Choroid plexus epithelial cell (primary cell): ENCODE data around the gene SLC26A2.
"Not testable (repeated sequence)": the region's sequence is repeated elsewhere in the genome, so short reads cannot be mapped to it uniquely, and the experiment has no call there.

Source experiments
- DNase-seq: peaks from one replicate; pipeline ENCODE4 v3.0.0-alpha.2; 2010; ENCODE audit warnings: low read depth
- H3K4me3 ChIP-seq: 2 replicates; pipeline ENCODE4 v1.5.1; 2011; ENCODE audit warnings: low read depth, mild to moderate bottlenecking, control low read depth, low read length, moderate library complexity
- TF ChIP-seq, protein P1 (sequence below): conservative IDR thresholded peaks from 2 replicates; pipeline ENCODE4 v1.5.1; 2011; ENCODE audit warnings: low read depth, mild to moderate bottlenecking, control low read depth, inconsistent platforms, low read length, moderate library complexity

Gene SLC26A2

GRCh38 chr5:149942199-149942598, 18.4 kb upstream of the SLC26A2 start:
- TF ChIP-seq, protein P1, sequence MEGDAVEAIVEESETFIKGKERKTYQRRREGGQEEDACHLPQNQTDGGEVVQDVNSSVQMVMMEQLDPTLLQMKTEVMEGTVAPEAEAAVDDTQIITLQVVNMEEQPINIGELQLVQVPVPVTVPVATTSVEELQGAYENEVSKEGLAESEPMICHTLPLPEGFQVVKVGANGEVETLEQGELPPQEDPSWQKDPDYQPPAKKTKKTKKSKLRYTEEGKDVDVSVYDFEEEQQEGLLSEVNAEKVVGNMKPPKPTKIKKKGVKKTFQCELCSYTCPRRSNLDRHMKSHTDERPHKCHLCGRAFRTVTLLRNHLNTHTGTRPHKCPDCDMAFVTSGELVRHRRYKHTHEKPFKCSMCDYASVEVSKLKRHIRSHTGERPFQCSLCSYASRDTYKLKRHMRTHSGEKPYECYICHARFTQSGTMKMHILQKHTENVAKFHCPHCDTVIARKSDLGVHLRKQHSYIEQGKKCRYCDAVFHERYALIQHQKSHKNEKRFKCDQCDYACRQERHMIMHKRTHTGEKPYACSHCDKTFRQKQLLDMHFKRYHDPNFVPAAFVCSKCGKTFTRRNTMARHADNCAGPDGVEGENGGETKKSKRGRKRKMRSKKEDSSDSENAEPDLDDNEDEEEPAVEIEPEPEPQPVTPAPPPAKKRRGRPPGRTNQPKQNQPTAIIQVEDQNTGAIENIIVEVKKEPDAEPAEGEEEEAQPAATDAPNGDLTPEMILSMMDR = no peak
- H3K4me3 ChIP-seq = no peak overlapping the region
- DNase-seq = no peak

- not testable (repeated sequence) for H3K4me3 ChIP-seq, DNase-seq
These were observed 17.8 kb upstream of the SLC26A2 start for GRCh38 chr5:149942741-149943169.

GRCh38 chr5:149943177-149943949, 17.2 kb upstream of the SLC26A2 start:
- not testable (repeated sequence) for DNase-seq, H3K4me3 ChIP-seq

- H3K4me3 ChIP-seq = no peak within 1 kb of the TSS
- DNase-seq = no peak
- TF ChIP-seq, protein P1 = no peak
These were observed 15.9 kb upstream of the SLC26A2 start, which contains the start of gene PDE6A for GRCh38 chr5:149944666-149945065. PDE6A (minus strand) TSS chr5:149944793; CDS start chr5:149944673, 120 bp downstream.

DNA sequence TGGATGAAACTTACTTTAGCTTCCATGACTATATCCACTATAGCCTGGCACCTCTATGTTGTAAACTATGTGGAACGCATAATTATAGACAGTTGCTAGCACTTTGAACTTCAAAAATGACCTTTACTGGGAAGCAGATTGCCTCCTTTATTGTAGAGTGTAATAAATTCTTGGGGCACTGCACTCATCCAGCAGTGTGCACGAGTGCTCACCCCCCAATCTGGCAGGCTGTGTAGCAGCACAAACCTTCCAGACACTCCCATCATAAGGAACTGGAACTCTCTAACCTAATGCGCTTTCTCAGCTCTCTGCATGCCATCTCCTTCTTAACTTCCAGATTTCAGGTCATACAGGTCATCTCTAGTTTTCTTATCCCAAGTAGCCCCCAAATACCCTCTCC, 14.4 kb upstream of the SLC26A2 start:
- DNase-seq = no peak
- H3K4me3 ChIP-seq = no peak overlapping the region
- TF ChIP-seq, protein P1 = no peak

DNA sequence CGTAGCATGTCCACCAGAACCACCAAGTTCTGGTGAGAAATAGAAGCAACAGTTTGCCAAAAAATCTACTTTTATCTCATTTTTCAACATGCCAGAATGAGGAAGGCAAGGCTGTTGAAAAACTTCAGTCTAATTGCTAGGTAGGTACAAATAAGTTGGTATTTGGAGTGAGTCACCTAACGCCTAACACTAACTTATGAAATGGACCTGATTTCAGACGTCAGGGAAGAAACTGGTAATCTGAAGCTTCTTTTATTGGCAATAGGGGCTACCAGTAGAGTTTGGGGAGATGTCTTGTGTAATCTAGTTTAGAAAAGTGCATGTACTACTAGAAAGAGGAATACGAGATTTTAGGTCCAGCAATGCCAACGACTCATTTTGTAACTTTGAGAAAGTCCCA, 11.6 kb upstream of the SLC26A2 start:
- TF ChIP-seq, protein P1 = no peak
- H3K4me3 ChIP-seq = no peak overlapping the region
- no peak for DNase-seq

DNA sequence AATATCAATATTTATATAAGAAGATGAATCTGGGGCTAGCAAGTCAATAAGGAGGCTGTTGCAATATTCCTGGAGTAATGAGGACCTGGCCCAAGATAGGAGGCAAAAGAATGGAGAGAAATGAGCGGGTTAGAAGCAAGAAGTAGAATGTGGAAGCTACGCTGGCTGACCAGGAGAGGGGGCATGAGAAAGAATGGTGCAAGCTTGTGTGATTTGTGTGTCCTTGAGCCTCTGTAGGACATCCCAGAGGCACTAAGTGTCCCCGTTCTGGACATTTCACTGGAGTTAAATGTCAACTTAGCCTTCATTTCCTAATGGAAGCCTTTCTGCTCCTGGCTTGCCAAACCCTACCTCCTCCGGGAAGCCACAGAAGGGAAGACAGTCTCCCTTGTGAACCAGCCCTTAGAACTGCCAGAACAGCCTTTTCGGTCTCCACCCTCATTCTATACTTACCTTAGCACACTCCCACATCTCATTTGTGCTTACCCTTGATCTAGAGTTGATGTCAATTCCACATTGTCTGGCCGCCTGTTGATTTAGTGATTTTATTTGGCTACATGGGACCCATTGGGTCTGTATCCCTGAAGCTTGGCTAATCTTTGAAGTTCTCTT, 9.3 kb upstream of the SLC26A2 start:
- TF ChIP-seq, protein P1 = peak; percentile 25
- H3K4me3 ChIP-seq = no peak overlapping the region
- no peak for DNase-seq
